HG03571 (cell line): Measurements from ENCODE around the gene CKAP2L.
"Not testable (repeated sequence)": the region's sequence is repeated elsewhere in the genome, so short reads cannot be mapped to it uniquely, and the experiment has no call there.

Experiments used
- ATAC-seq: cut with Tn5 transposase; IDR thresholded peaks from one replicate; pipeline ENCODE4 v1.9.1; 2021; ENCODE audit not compliant: unreplicated experiment

The CKAP2L gene

DNA sequence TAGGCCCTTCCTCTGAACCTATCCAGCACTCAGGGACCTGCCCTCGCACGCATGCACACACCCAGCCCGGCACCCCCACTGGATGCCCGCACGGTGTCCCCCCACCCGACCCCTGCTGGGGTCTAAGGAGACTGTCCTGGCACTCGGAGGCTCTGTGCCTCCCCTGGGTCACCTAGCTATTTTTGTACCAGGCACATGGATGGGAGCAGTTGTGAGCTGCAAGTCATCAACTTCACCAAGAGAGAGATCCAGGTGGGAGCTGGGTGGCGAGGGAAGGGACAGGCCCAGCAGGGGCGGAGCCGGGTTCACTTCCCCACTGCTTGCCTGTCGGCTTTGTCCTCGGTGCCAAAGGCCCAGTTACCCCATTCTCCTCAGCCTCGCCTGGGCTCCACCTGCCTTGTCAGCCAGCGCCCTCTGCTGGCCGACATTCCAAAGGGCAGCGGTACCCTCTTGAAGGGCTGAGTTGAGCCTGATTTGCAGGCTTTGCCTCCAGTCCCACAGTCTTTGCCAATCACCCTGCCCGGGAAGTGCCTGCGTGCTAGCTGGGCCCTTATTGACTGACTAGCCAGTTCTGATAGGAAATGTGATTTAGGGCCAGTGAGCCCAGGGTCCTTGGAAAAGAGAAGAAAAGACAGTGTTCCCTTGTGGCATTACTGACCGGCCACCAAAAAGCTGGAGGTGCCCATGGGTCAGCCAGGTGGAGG, 37.8 kb downstream of the CKAP2L start:
- peak; percentile 65 for ATAC-seq

DNA sequence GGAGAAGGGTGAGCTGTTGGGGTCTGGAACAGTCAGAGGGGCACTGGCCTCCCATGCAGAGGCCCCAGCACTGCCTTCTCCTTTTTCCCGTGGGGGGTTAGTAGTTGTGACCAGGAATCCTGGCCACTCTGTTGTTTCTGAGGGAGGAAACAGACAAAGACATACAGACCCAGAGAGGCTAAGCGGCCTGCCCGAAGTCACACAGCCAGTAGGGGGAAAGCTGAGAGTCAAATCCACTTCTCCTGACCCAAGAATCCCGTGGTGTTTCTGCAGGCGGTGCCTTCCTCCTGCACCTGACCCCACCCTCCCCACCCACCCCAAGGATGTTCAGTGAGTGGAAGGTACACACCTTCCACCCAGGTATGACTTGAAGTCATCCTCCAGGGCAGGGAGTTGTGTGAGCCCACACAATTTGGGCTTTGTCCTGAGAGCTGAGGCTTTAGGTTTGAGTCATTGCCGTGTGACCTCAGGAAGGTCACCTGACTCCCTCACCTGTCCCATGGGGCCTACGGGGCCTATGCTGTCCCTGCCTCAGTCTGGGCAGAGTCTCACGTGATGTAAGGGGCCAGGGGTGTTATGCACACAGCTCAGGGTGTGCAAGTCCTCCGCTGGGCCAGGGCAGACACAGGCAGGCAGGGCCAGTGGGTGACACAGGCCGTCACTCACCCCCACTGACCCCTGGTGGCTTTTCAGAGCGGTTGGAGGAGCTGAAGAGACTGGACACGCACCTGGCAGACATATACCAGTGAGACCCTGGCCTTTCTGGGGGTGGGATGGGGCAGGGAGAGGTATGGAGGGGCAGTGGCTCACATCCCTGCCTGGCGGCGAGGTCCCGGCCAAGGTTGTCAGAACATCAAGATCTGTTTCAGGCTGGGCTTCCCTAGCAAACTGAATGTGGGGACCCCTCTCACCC, 38.6 kb downstream of the CKAP2L start:
- ATAC-seq: peak; percentile 49

DNA sequence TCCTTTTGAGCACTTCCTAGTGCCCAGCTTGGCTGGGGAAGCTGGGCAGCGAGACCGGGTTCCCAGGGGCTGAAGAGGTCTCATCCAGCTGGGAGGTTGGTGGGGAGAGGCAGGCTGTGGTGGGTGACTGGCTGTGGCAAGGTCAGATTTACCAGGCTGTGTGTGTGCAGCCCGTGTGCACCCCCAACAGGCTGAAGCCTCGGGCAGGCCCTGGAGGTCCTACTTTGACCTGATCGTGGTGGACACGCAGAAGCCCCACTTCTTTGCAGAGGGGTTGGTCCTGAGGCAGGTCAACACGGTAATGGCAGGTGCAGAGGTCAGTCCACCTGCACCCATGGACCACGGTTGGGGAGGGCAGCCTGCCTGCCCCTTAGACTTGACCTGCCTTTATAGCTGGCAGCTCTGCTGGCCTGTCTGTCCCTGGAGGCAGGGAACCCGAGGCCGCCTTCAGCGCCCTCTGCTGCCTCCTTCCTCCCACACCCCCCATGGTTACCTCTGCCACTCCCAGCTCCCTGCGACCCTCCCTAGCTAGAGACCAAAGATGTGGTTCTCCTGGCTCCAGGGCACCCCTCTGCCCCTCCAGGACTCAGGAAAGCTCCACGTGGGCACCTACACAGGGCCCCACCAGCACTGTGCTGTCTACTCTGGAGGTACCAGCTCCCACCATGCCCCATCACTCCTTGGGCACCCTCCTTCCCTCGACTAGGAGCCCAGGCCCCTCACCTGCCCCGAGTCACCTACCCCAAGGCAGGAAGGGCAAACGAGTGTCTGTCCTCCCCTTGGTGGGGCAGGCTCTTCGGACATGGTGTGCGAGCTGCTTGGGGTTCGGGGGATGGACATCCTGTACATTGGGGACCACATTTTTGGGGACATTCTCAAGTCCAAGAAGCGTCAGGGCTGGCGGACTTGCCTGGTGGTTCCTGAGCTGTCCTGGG, 39.6 kb downstream of the CKAP2L start:
- ATAC-seq: no peak

DNA sequence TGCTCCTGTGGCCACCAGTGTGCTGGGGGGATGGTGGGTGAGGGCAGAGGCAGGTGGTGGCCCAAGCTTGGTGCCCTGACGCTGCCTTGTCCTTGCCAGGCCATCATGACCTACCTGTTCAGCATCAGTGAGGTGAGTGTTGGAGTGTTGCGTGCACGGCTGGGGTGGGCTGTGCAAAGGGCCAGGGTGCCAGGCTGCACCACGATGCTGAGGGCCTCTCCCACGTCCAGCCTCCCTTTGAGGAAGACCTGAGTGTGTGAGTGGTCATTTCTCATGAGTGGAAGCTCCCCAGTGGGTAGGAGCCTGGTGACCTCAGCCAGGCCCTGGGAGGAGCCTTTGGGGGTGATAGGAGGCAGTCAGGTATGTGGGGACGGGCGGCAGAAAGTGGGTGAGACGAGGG, 40.4 kb downstream of the CKAP2L start:
- no peak for ATAC-seq

DNA sequence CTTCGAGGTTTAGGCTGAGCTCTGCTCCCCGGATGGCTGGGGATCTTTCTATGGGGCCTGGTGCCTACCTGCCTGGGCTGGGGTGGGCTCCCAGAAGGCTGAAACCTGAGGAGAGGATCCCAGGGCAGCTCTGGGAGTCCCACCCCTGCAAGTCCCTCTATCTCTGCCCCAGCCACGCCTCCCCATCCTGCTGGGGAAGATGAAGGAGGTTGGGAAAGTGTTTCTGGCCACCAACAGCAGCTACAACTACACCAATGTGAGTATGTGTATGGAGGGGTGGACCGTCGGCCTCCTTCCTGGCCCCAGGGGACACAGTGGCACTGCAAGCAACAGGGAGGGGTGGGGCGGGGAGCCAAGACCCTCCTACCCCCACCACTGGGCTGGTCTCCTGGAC, 40.9 kb downstream of the CKAP2L start:
- no peak for ATAC-seq

DNA sequence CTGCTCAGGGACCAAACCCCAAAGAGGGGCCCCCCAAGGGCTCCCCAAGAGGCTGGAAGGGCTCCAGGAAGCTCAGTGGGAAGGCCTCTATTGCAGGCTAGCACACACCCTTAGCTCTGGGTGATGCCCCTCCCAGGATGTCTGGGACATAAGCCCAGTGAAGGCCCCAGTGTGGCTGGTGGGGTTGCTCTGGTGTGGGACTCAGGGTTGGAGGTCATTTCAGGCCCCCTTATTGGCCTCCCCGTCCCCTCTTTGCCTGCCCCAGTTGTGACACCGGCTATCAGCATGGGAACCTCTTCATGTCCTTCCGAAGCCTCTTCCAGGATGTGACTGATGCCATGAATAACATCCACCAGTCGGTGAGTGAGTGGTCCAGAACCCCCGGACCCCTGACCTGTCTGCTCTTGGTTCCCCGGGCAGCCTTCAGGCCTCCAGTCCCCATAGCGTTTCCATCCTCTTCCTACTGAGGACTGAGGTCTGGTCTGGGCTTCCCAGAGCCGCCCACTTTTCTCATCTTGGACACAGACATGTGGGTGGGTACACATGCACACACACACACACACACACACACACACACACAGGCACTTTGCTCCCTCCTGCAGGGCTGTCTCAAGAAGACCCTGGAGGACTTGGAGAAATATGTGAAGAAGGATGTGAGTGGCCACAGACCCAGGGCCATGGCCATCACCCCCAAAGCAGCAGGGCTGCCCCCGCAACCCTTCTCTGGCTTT, 41.4 kb downstream of the CKAP2L start:
- no peak for ATAC-seq

DNA sequence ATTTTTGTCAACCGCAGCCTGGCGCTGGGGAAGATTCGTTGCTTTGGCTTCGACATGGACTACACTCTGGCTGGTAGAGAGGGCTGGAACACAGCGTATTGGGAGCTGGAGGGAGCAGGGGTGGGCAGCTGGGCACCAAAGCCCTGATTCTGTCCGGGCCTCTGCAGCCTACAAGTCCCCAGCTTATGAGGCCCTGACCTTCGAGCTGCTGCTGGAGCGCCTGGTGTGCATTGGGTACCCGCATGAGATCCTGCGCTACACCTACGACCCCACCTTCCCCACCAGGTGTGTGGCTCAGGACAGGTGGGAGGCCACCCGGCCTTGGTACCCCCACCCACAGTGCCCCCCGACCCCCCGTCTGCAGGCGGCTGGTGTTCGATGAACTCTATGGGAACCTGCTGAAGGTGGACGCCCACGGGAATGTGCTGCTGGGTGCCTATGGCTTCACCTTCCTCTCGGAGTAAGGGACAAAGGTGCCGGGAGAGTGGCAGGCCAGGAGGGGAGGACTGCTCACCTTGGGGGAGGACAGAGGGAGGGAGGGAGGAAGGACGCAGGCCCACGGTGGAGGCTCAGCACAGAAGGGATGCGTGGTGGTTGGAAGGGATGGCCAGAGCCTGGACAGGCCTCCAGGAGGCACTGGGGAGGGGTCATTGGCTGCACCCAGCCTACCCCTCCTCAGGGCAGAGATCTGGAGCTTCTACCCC, 42.4 kb downstream of the CKAP2L start:
- ATAC-seq: no peak

DNA sequence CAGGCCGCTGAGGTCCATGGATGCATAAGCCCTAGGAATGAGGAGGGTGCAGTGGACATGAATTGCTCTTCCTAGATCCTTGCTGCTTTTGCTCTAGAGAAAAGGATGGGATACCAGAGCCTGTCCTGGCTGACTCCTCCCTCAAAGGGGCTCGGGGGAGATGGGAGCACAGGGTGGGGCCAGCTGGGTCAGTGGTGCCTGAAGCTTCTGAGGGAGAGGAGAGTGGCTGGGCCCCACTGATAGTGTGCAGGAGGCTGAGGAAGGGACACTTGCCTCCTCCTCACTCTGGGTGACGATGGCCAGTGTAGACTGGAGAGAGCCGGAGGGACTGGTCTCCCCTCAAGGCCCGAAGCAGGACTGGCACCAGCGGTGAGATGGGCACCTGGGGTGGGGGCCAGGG, 43.6 kb downstream of the CKAP2L start, which contains the start of gene NT5DC4:
Gene NT5DC4 (plus strand): TSS at position 236 of the 400 bp plus-strand sequence. CDS start 60 bp downstream, at position 296.
- ATAC-seq: no peak

DNA sequence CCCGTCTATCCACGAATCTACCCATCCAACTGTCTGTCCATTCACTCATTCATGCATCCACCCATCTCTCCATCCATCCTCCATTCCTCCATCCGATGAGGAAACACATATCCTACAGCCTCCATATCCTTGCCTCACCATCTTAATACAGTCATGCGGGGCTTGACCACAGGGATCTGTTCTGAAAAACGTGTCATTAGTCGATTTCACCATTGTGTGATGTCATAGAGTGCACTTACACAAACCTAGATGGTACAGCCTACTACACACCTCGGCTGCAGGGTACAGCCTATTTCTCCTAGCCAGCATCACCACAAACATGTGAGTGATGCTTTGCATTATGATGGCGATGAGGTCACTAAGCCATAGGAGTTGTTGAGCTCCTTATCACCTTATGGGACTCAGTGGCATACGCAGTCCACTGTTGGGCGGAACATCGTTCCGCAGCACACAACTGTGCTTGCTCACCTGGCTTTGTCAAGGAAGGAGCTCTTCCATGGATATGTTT, 45.5 kb downstream of the CKAP2L start:
- no peak for ATAC-seq

DNA sequence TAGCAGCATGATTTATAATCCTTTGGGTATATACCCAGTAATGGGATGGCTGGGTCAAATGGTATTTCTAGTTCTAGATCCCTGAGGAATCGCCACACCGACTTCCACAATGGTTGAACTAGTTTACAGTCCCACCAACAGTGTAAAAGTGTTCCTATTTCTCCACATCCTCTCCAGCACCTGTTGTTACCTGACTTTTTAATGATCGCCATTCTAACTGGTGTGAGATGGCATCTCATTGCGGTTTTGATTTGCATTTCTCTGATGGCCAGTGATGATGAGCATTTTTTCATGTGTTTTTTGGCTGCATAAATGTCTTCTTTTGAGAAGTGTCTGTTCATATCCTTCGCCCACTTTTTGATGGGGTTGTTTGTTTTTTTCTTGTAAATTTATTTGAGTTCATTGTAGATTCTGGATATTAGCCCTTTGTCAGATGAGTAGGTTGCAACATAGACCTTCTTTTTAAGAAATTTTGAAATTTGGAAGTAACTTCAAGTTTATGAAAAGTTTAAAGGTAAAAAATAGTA, 47.5 kb downstream of the CKAP2L start:
- ATAC-seq: not testable (repeated sequence)

DNA sequence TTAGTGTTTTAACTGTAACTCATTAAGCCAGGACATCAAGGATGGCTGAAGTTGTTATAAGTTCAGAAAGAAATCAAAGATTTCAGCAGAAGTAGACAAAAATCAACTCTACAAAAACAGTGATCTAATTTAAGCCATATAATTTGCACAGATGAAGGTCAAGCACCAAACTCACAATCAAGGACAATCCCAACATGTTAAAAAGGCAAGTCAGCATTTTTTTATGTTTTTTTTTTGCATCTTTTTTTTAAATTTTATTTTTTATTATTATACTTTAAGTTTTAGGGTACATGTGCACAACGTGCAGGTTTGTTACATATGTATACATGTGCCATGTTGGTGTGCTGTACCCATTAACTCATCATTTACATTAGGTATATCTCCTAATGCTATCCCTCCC, 48.3 kb downstream of the CKAP2L start:
- not testable (repeated sequence) for ATAC-seq

DNA sequence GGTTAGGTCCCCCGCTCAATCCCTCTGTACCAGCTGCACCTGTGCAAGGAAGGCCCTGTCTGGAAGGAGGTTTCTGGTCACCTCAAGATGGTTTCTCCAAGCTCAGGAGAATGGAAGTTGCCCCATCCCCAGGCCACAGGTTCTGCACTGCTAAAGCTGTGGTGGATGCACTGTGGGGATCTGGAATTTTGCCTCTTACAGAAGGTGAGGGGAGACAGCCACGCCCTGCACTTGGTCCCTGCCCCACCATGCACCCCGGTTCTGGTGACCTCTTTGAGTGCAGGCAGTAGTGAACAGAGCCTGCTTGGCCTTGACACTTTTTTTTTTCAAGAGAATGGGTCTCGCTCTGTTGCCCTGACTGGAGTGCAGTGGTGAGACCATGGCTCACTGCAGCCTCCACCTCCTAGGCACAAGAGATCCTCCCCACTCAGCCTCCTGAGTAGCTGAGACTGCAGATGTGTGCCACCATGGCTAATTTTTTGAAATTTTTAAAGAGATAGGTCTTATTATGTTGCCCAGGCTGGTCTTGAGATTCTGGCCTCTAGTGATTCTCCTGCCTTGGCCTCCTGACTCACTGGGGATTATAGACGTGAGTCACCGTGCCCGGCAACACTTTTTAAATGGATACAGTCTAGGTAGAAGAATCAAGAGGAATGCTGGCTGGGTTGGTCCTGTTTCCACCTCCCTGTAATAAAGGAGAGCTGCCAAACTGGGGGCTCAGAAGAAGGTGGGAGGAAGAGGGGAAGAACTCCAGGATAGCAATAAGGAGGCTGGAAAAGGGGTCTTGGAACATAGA, 49.4 kb downstream of the CKAP2L start:
- ATAC-seq: no peak

DNA sequence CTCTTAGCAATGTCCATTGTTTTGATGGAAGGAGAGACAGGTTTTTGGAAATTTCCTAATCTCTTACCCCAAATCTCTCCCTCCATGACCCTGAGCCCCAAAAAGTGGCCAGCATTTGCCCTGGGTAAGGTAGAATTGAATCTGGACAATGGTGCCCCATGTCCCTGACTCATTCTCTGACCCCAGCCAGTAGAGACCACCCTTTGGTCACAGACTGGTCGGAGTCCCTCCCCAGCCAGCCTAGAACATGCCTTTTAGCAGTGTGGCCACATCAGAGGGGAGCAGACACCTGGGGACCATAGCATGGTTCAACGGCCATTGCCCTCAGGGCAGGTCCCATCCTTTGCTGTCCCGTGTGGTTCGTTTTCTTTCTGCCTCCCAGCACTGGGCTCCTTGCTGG, 50.1 kb downstream of the CKAP2L start:
- no peak for ATAC-seq

DNA sequence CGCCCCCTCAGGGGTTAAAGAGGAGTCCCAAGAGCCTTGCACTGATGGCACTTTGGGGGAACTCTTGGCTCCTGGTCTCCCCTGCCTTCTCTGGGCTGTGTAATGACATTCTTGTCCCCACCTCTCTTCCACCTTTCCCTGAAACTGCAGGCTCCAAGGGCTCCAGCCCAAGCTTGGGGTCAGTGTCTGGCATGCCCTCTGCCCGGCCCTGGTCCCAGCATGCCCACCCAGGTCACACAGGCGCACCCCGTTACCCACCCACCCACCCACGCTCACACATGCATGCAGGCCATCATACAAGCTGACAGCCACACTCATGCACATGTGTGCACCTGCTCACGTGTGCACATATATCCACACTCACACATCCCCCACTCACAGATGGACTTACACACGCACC, 50.5 kb downstream of the CKAP2L start:
- ATAC-seq: no peak

DNA sequence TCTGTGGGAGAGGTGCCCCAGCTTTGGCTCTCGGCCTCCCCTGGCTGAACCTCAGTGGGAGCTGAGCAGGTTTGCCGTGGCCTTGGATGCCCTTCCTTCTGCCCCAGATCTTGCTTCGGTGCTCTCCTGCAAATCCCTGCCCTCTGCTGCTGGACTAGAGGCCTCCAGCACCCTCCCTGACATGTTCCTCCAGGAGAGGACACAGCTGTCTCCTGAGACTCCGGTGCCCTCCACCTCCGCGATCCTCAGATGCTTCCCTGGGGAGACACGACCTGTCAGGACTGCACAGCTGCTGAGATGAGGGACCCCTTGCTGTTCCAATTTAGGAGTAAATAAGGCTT, 50.9 kb downstream of the CKAP2L start:
- ATAC-seq: no peak

DNA sequence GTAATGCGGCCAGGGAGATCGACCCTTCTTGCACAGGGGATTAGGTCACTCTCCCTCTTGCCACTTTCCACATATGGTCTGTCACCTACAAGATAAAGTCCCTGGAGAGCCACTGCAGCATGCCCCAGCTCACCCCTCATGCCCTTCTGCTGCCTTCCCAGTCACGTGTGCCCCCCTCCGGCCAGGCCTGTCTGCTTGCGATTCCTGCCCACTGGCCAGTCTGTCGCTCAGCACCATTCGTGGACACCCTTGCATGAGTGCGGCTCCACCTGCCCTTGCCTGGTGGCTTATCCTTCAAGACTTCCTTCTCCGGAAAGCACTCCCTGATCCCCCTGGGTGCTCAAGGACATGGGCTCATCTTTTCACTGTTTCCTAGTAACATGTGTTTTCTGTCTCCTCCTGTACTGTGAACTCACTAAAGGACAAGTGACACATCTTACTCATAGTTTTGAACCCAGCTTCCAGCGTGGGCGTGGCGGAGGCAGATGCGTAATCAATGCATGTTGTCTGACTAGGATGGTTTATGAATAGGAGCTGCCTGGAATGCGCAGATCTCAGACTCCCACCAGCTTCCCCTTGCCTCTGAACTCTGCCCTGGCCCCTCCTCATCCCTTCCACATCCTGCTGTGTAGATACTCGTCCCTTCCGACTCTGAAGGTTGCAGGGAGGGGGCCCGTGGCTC, 51.4 kb downstream of the CKAP2L start:
- ATAC-seq: no peak

DNA sequence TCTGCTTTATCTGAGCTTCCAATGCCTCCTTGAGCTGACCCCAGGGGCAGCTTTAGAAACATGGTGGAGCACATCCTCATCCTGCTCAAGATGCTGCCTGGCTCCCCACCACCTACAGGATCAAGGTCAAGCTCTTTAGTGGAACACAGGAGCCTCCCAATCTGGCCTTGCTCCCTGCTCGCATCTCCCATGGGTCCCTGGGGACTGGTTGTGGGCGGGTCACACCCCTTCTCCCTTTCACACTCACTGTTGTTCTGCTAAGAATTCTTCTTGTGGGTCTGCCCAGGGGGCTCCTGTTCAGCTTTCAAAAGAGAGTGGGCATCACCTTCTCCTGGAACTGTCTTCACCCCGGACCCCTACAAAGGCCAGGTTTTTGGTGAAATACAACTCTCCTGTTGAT, 51.9 kb downstream of the CKAP2L start:
- no peak for ATAC-seq
